ENCODE results near the gene FOXI3. TPM values are rescaled to one million over a fixed set of nuclear protein-coding genes. Genes with fewer than 3 reads are reported as not detected.
"Not testable (repeated sequence)": the region's sequence is repeated elsewhere in the genome, so short reads cannot be mapped to it uniquely, and the experiment has no call there.

The FOXI3 gene
- total RNA-seq, 3 donors from 2014 or later (not counting 1 experiment from before 2014, with no cell fraction given), result not detected

DNA sequence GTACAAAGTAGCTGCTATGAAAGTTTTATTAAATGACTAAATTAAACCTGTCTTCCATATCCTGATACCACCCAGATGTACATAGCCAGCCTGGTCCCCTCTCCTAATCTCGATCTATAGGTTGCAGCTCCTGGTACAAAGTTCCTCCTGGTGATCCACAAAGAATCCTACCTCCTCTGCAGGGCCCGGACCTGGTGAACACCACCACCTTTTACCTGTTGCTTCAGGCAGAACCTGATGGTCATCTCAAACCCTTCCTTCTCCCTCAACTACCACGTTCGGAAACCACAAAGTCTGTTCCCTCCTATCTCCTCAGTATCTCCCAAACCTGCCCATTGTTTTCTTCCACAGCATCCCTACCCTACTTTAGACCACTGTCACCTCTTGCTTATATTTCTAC, 15.5 kb downstream of the FOXI3 start:
- no peak overlapping the region for H3K4me3 ChIP-seq (ENCODE audit: low read length)
- Mint-ChIP-seq H3K36me3 (no peaks in the 10 kb centered on the region), H3K4me3 (no peak overlapping the region), H3K9me3 (no peaks in the 10 kb centered on the region), H3K27ac (no peak overlapping the region), H3K27me3 (ENCODE audit: low read depth in 2 of 2) (peaks cover 26 to 34% of the 10 kb centered on the region in 2 donors), H3K4me1 (no peaks in the 10 kb centered on the region)
- TF ChIP-seq CTCF (IDR thresholded peaks at IDR 0.05), result no peak
- H3K27me3 ChIP-seq (ENCODE audit: control insufficient read depth, insufficient read depth, low read length), result no peaks in the 10 kb centered on the region
- no peaks in the 10 kb centered on the region for H3K9me3 ChIP-seq (ENCODE audit: control insufficient read depth, insufficient read depth, low read length)
- intact Hi-C loops (cut with micrococcal nuclease), result no loop called here
- ATAC-seq (no peak), DNase-seq (no peak)
- H3K4me1 ChIP-seq (ENCODE audit: control insufficient read depth, insufficient read depth, low read length), result no peaks in the 10 kb centered on the region
- H3K27ac ChIP-seq (ENCODE audit: low read length), result no peak overlapping the region
- WGBS (ENCODE audit: insufficient coverage), result 78% methylated on average over 4 of the region's 4 CpGs
- no peaks in the 10 kb centered on the region for H3K36me3 ChIP-seq (ENCODE audit: control insufficient read depth, insufficient read depth, low read length)

DNA sequence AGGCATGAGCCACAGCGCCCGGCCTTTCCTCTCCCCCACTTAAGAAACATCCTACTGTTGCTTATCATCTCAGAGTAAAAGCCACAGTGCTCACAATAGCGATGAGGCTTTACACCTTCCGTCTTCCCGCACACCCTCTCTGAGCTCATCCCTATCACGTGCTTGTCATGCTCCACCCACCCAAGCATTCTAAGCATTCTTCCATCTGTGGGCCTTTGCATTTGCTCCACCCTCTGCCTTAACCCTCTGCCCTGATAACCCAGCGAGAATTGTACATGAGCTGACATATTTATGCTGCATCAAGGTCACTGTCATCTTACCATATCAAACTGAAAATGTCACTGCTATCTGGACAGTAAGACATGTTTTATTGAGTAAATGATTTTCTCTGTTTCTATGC, 22.6 kb downstream of the FOXI3 start:
- no peaks in the 10 kb centered on the region for H3K4me1 Mint-ChIP-seq
- DNase-seq, result no peak

DNA sequence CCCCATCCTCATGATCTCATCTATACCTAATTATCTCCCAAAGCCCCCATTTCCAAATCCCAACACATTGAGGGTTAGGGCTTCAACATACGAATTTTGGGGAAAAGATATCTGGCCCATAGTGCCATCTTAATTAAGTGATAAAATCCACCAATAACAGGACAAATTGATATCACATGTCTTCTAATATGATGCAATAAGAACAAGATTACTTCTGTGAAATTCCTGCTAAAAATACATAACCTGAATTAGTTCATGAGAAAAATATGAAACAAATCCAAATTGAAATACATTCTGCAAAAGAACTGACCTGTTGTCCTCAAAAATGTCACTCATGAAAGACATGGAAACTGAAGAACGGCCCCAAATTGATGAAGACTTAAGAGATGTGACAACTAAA, 28.8 kb downstream of the FOXI3 start:
- H3K36me3 Mint-ChIP-seq, result no peaks in the 10 kb centered on the region
- H3K4me3 Mint-ChIP-seq, result no peak overlapping the region
- 81% methylated on average over 2 of the region's 2 CpGs for WGBS (ENCODE audit: insufficient coverage)
- DNase-seq (no peak), ATAC-seq (no peak)
- Histone ChIP-seq H3K36me3 (ENCODE audit: control insufficient read depth, insufficient read depth, low read length) (no peaks in the 10 kb centered on the region), H3K4me3 (ENCODE audit: low read length) (no peak overlapping the region), H3K4me1 (ENCODE audit: control insufficient read depth, insufficient read depth, low read length) (no peaks in the 10 kb centered on the region), H3K27ac (ENCODE audit: low read length) (no peak overlapping the region), H3K27me3 (ENCODE audit: control insufficient read depth, insufficient read depth, low read length) (no peaks in the 10 kb centered on the region), H3K9me3 (ENCODE audit: control insufficient read depth, insufficient read depth, low read length) (no peaks in the 10 kb centered on the region)
- peaks cover 3 to 16% of the 10 kb centered on the region in 2 donors for H3K27me3 Mint-ChIP-seq (ENCODE audit: low read depth in 2 of 2)
- H3K27ac Mint-ChIP-seq, result no peak overlapping the region
- H3K4me1 Mint-ChIP-seq, result no peaks in the 10 kb centered on the region
- H3K9me3 Mint-ChIP-seq, result peaks cover 0 to 3% of the 10 kb centered on the region in 2 donors
- TF ChIP-seq CTCF (IDR thresholded peaks at IDR 0.05), result no peak
- intact Hi-C loops (cut with micrococcal nuclease), result no loop called here

More for the DNA sequence above, 22.6 kb downstream of the FOXI3 start:
- Histone ChIP-seq H3K36me3 (ENCODE audit: control insufficient read depth, insufficient read depth, low read length) (no peaks in the 10 kb centered on the region), H3K27me3 (ENCODE audit: control insufficient read depth, insufficient read depth, low read length) (no peaks in the 10 kb centered on the region), H3K9me3 (ENCODE audit: control insufficient read depth, insufficient read depth, low read length) (no peaks in the 10 kb centered on the region), H3K4me1 (ENCODE audit: control insufficient read depth, insufficient read depth, low read length) (no peaks in the 10 kb centered on the region), H3K4me3 (ENCODE audit: low read length) (no peak overlapping the region), H3K27ac (ENCODE audit: low read length) (no peak overlapping the region)
- 90% methylated on average over 7 of the region's 7 CpGs for WGBS (ENCODE audit: insufficient coverage)
- no peaks in the 10 kb centered on the region for H3K36me3 Mint-ChIP-seq
- no peak overlapping the region for H3K27ac Mint-ChIP-seq
- intact Hi-C loops (cut with micrococcal nuclease), result no loop called here
- H3K4me3 Mint-ChIP-seq, result no peak overlapping the region
- no peak for TF ChIP-seq CTCF (IDR thresholded peaks at IDR 0.05)
- peaks cover 2 to 8% of the 10 kb centered on the region in 2 donors for H3K27me3 Mint-ChIP-seq (ENCODE audit: low read depth in 2 of 2)
- ATAC-seq, result no peak
- H3K9me3 Mint-ChIP-seq, result no peaks in the 10 kb centered on the region

- 93% methylated on average over 9 of the region's 9 CpGs for WGBS (ENCODE audit: insufficient coverage)
- H3K27me3 Mint-ChIP-seq (ENCODE audit: low read depth in 2 of 2); H3K4me3 ChIP-seq (ENCODE audit: low read length); H3K9me3 Mint-ChIP-seq; ATAC-seq; DNase-seq; H3K27me3 ChIP-seq (ENCODE audit: control insufficient read depth, insufficient read depth, low read length); H3K4me1 Mint-ChIP-seq; H3K4me1 ChIP-seq (ENCODE audit: control insufficient read depth, insufficient read depth, low read length); H3K27ac Mint-ChIP-seq; H3K9me3 ChIP-seq (ENCODE audit: control insufficient read depth, insufficient read depth, low read length); intact Hi-C loops (cut with micrococcal nuclease); H3K4me3 Mint-ChIP-seq; H3K36me3 ChIP-seq (ENCODE audit: control insufficient read depth, insufficient read depth, low read length); H3K36me3 Mint-ChIP-seq; H3K27ac ChIP-seq (ENCODE audit: low read length): not testable (repeated sequence)
Measured at GRCh38 chr2:88419051-88419450, 33.4 kb downstream of the FOXI3 start.
